GM12878 (cell line): ENCODE measurements around the gene MCEMP1. TPM values are rescaled to one million over a fixed set of nuclear protein-coding genes. Genes with fewer than 3 reads are reported as not detected.

ENCODE experiments used
- ASH2L ChIP-seq: fragments of 300-600, 200-600 bp; sonication (generic); IDR thresholded peaks from 2 replicates; pipeline ENCODE4 v1.6.1; 2017; ENCODE audit warnings: low read depth, mild to moderate bottlenecking, borderline replicate concordance
- ATF2 ChIP-seq: IDR thresholded peaks from 2 replicates; pipeline ENCODE4 v1.6.1; 2012; ENCODE audit warnings: low read length, inconsistent platforms
- ATF3 ChIP-seq: IDR thresholded peaks from 2 replicates; pipeline ENCODE4 v1.6.1; 2011; ENCODE audit warnings: low read depth, mild to moderate bottlenecking, low read length, moderate library complexity, borderline replicate concordance; ENCODE audit errors: extremely low read depth
- BACH1 ChIP-seq: fragments of 450-650 bp; IDR thresholded peaks from 2 replicates; pipeline ENCODE4 v1.6.1; 2017; ENCODE audit warnings: mild to moderate bottlenecking, borderline replicate concordance
- CREB1 ChIP-seq: IDR thresholded peaks from 2 replicates; pipeline ENCODE4 v1.6.1; 2012; ENCODE audit warnings: low read depth, mild to moderate bottlenecking, inconsistent platforms
- EED ChIP-seq: sonication (generic); IDR thresholded peaks from 2 replicates; pipeline ENCODE4 v1.6.1; 2016; ENCODE audit warnings: antibody characterized with exemption, low read depth
- EP300 ChIP-seq, 2 experiments: fragments of 150-350 bp in 1 of 2; IDR thresholded peaks; 2 replicates each; pipeline ENCODE4 v1.6.1; 2011 to 2012; ENCODE audit warnings: low read depth in 2 of 2, low read length in 2 of 2, borderline replicate concordance in 1 of 2, improper control_type of control experiment in 1 of 2, inconsistent platforms in 1 of 2; ENCODE audit not compliant: control insufficient read depth in 1 of 2
- EZH2 ChIP-seq: IDR thresholded peaks from 2 replicates; pipeline ENCODE4 v1.6.1; 2012; ENCODE audit warnings: low read depth, mild to moderate bottlenecking, control low read depth, inconsistent platforms, low read length, borderline replicate concordance; ENCODE audit not compliant: control insufficient read depth
- FOXM1 ChIP-seq: IDR thresholded peaks from 2 replicates; pipeline ENCODE4 v1.6.1; 2012; ENCODE audit warnings: low read depth, mild to moderate bottlenecking, inconsistent platforms, low read length, moderate library complexity
- GABPA ChIP-seq: IDR thresholded peaks from 2 replicates; pipeline ENCODE4 v1.6.1; 2014; ENCODE audit warnings: antibody characterized with exemption, low read depth, mild to moderate bottlenecking, inconsistent platforms
- IKZF2 ChIP-seq, 2 experiments: fragments of 450-650 bp; IDR thresholded peaks; 2 replicates each; pipeline ENCODE4 v1.6.1; 2017; ENCODE audit warnings: mild to moderate bottlenecking in 2 of 2, moderate library complexity in 2 of 2
- MEF2A ChIP-seq: IDR thresholded peaks from 2 replicates; pipeline ENCODE4 v1.6.1; 2011; ENCODE audit warnings: low read depth, mild to moderate bottlenecking, low read length, moderate library complexity; ENCODE audit not compliant: insufficient read depth
- NRF1 ChIP-seq: conservative IDR thresholded peaks from 2 replicates; pipeline ENCODE4 v1.6.1; 2011; ENCODE audit warnings: mild to moderate bottlenecking, low read depth, low read length, improper control_type of control experiment
- PAX8 ChIP-seq: fragments of 450-650 bp; IDR thresholded peaks from 2 replicates; pipeline ENCODE4 v1.6.1; 2017; ENCODE audit warnings: mild to moderate bottlenecking, moderate library complexity
- PBX3 ChIP-seq: IDR thresholded peaks from 2 replicates; pipeline ENCODE4 v1.6.1; 2011; ENCODE audit warnings: mild to moderate bottlenecking, low read depth, low read length, moderate library complexity; ENCODE audit not compliant: insufficient replicate concordance
- PKNOX1 ChIP-seq: fragments of 450-650 bp; IDR thresholded peaks from 2 replicates; pipeline ENCODE4 v1.6.1; 2016; ENCODE audit warnings: mild to moderate bottlenecking
- RBBP5 ChIP-seq: fragments of 200-600 bp; sonication (generic); conservative IDR thresholded peaks from 2 replicates; pipeline ENCODE4 v1.6.1; 2016
- SIN3A ChIP-seq: IDR thresholded peaks from 2 replicates; pipeline ENCODE4 v1.6.1; 2012; ENCODE audit warnings: low read depth, low read length, improper control_type of control experiment
- SMAD1 ChIP-seq: fragments of 450-650 bp; IDR thresholded peaks from 2 replicates; pipeline ENCODE4 v1.6.1; 2018; ENCODE audit warnings: mild to moderate bottlenecking, low read depth; ENCODE audit not compliant: partially characterized antibody
- SMARCA5 ChIP-seq: fragments of 450-650 bp; IDR thresholded peaks from 2 replicates; pipeline ENCODE4 v1.6.1; 2017; ENCODE audit warnings: mild to moderate bottlenecking
- SRF ChIP-seq, 2 experiments: IDR thresholded peaks; 2 replicates each; pipeline ENCODE4 v1.6.1; 2011; ENCODE audit warnings: low read depth in 2 of 2, low read length in 2 of 2, mild to moderate bottlenecking in 1 of 2, moderate library complexity in 1 of 2
- SUZ12 ChIP-seq: fragments of 200-600 bp; sonication (generic); IDR thresholded peaks from one replicate; pipeline ENCODE4 v1.6.1; 2018; ENCODE audit warnings: antibody characterized with exemption, mild to moderate bottlenecking; ENCODE audit not compliant: unreplicated experiment
- polyA plus RNA-seq, 11 experiments: library from polyadenylated mRNA; depleted of rRNA in 4 of 11; unstranded in 6 of 11; stranded (reverse) in 5 of 11; fragments of >200 nt; fragmentation: Nextera tagmentation in 4 of 11; fragmentation: Illumina TruSeq in 1 of 11; extraction: Ambion mirVana in 4 of 11; extraction: Trizol in 1 of 11; gene quantifications; 1 replicate in 1 of 11; 2 replicates in 10 of 11; pipeline versions ENCODE4 v1.2.1 to v1.2.3, GENCODE V29; 2011 to 2016; ENCODE audit warnings: inconsistent platforms in 2 of 11, missing spikeins in 2 of 11, low read depth in 1 of 11
- total RNA-seq, 4 experiments: library from RNA; depleted of rRNA in 3 of 4; stranded (reverse); fragments of >200 nt in 3 of 4; fragmentation: Illumina TruSeq in 1 of 4; extraction: Trizol in 1 of 4; gene quantifications; 2 replicates each; pipeline versions ENCODE4 v1.2.1 to v1.2.3, GENCODE V29; 2013 to 2021
- TF ChIP-seq, protein P1 (sequence below): fragments of 450-650 bp; formaldehyde crosslinking; IDR thresholded peaks from 2 replicates; pipeline ENCODE4 v1.4.0; 2022; ENCODE audit warnings: mild to moderate bottlenecking, moderate library complexity

Gene MCEMP1
- total and polyA plus RNA-seq, 10 of the 15 experiments (the other 5 are each of a cell fraction or from before 2014, with no cell fraction given), result 0.08 to 0.55 (median 0.26) TPM; not detected in 1

DNA sequence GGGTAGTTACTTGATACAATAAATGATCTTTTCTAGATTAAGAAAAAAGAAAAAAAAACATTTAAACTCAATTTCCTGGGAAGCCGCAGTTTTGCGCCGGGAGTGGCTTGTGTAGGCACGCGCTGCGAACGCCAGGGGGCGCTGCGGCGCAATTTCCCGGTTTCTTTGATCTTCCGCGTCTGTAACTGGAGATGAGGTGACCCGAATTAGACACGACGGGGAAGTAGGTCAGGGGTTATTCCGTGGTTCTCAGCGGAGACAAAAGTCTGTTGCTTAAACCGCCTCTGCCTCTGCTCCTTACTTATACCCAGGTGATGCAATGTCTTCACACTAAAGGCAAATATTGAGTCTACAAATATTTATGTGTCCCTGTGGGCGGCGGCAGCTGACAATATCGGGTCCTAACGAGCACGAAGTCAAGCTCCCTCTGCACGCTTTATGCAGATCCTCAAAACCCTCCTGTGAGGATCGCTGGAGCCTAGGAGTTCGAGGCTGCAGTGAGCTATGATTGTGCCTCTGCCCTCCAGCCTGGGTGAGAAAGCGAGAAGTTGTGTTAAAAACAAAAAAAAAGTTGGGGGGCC, 24.7 kb upstream of the MCEMP1 start (continued):
- TF ChIP-seq SUZ12 (no peak), PKNOX1 (no peak; the same call in 1 of the 2 replicates), ATF3 (0 out of 2 replicates have a peak, but pooled peaks have one; percentile 23), ATF2 (0 out of 2 replicates have a peak, but pooled peaks have one; percentile 11), ASH2L (no peak), FOXM1 (peak; percentile 67), SMAD1 (no peak), EZH2 (no peak), SIN3A (no peak), BACH1 (peak; percentile 55; the same call in 1 of the 2 replicates), EP300 (IDR thresholded peaks at IDR 0.05; ENCODE audit: borderline replicate concordance in 1 of 2, control insufficient read depth in 1 of 2, low read depth in 2 of 2, low read length in 2 of 2) (no peak), CREB1 (peak; percentile 64), SRF (IDR thresholded peaks at IDR 0.05; ENCODE audit: low read depth in 2 of 2, low read length in 2 of 2) (0 out of 4 replicates have a peak, but pooled peaks of 1 of the 2 experiments have one; percentile 12), RBBP5 (no peak), EED (0 out of 2 replicates have a peak, but pooled peaks have one; percentile 31), IKZF2 (IDR thresholded peaks at IDR 0.05) (peak; percentile 60 to 70; a peak in 3 of 4 replicates), SMARCA5 (no peak; the same call in 1 of the 2 replicates), NRF1 (no peak), PBX3 (no peak), MEF2A (peak; percentile 76; the same call in 1 of the 2 replicates), GABPA (no peak), PAX8 (no peak)
- TF ChIP-seq, protein P1, sequence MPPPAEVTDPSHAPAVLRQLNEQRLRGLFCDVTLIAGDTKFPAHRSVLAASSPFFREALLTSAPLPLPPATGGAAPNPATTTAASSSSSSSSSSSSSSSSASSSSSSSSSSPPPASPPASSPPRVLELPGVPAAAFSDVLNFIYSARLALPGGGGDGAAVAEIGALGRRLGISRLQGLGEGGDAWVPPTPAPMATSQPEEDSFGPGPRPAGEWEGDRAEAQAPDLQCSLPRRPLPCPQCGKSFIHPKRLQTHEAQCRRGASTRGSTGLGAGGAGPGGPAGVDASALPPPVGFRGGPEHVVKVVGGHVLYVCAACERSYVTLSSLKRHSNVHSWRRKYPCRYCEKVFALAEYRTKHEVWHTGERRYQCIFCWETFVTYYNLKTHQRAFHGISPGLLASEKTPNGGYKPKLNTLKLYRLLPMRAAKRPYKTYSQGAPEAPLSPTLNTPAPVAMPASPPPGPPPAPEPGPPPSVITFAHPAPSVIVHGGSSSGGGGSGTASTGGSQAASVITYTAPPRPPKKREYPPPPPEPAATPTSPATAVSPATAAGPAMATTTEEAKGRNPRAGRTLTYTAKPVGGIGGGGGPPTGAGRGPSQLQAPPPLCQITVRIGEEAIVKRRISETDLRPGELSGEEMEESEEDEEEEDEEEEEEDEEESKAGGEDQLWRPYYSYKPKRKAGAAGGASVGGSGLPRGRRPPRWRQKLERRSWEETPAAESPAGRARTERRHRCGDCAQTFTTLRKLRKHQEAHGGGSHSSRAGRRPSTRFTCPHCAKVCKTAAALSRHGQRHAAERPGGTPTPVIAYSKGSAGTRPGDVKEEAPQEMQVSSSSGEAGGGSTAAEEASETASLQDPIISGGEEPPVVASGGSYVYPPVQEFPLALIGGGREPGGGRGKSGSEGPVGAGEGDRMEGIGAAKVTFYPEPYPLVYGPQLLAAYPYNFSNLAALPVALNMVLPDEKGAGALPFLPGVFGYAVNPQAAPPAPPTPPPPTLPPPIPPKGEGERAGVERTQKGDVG (CRISPR knock-in tag), result no peak
